BLaER1 (cell line): ENCODE data around the gene LMO1.

Experiments
- H3K27ac ChIP-seq: shearing (Covaris generic); formaldehyde crosslinking; 2 replicates; pipeline ENCODE4 v1.8.1; 2022
- H3K27me3 ChIP-seq: shearing (Covaris generic); formaldehyde crosslinking; 2 replicates; pipeline ENCODE4 v1.8.1; 2022
- H3K36me3 ChIP-seq: shearing (Covaris generic); formaldehyde crosslinking; 2 replicates; pipeline ENCODE4 v1.8.1; 2022
- H3K4me1 ChIP-seq: shearing (Covaris generic); formaldehyde crosslinking; 2 replicates; pipeline ENCODE4 v1.8.1; 2022
- H3K4me2 ChIP-seq: shearing (Covaris generic); formaldehyde crosslinking; 2 replicates; pipeline ENCODE4 v1.8.1; 2022
- H3K4me3 ChIP-seq: shearing (Covaris generic); formaldehyde crosslinking; 2 replicates; pipeline ENCODE4 v1.8.1; 2022
- H3K9ac ChIP-seq: shearing (Covaris generic); formaldehyde crosslinking; 2 replicates; pipeline ENCODE4 v1.8.1; 2022
- H3K9me3 ChIP-seq: shearing (Covaris generic); formaldehyde crosslinking; 2 replicates; pipeline ENCODE4 v1.8.1; 2022
- H4K20me1 ChIP-seq: shearing (Covaris generic); formaldehyde crosslinking; 2 replicates; pipeline ENCODE4 v1.8.1; 2022
- Cebpa-rat ChIP-seq: shearing (Covaris generic); IDR thresholded peaks from 2 replicates; pipeline ENCODE4 v1.8.1; 2022

Gene LMO1

DNA sequence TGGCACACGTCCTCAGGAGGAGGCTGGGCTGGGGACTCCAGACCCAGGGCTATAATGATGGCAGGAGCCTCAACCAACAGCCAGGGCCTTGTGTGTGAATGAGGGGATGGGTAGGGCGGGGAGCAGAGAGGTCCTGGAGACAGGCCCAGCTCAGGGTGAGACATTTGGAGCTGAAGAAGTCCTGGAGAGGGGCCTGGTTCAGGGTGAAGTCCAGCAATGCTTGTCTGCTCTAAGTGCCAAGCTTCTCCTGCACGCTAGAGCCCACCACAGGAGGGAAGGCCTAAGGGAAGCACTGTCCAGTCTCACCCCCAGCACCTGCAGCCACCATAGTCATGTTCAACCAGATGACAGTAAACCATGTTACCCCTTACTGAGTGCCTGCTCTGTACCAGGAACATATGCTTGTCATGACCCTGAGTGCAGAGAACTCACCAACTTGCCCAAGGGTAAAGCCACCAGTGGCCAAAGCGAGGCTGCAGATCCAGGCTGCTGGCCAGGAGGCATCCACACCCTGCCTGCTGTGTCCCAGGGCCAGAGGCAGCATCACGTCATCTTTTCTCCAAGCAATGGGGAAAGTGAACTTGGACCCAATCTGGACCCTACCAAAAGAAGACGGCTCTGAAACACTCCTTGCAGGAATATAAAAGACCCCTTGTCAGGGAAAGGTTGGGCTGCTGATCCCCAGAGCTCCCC lies 24.0 kb downstream of the LMO1 start:
- Histone ChIP-seq H3K9ac (no peak overlapping the region), H3K4me1 (peaks cover 28% of the 10 kb centered on the region), H3K36me3 (no peaks in the 10 kb centered on the region), H3K27me3 (no peaks in the 10 kb centered on the region), H3K27ac (no peak overlapping the region), H3K4me3 (no peak overlapping the region), H4K20me1 (no peaks in the 10 kb centered on the region), H3K9me3 (no peaks in the 10 kb centered on the region), H3K4me2 (no peak overlapping the region)
- no peak for TF ChIP-seq Cebpa-rat

DNA sequence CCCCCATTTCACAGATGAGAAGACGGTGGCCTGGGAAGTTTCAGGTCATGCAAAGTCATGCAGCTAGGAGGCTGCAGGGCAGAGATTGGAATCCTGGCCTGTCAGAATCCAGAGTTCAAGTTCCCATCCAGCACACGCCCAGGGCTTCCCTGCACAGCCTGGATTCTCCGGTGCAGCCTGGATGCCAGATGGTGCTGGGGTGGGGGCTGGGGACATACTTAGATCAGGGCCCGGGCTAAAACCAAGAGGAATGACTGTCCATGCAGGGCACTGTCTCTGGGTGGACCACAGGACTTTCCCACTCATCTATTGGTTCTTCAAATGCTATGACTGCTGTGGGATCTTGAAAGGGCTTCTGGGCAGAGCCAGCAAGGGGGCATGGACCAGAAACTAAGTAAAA lies 24.6 kb downstream of the LMO1 start:
- no peaks in the 10 kb centered on the region for H3K27me3 ChIP-seq
- H3K9me3 ChIP-seq, result no peaks in the 10 kb centered on the region
- TF ChIP-seq Cebpa-rat, result no peak

DNA sequence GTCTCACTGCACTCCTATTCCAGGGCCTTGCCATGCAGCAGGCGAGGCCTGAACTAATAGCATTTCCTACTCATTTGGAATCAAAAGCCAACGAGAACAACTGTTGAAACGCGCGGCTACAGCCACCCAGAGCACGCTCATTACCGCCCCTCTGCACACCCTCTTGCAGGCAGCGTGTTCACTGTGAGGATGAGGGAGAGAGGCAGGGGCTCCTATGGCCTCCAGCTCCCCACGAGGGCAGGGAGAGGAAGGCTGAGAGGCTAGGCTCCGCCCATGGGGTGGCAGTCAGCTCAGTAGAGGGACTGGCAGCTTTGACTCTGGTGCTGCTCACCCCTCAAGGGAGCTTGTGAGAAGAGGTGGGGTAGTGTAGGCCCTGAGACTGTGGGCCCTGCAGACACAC lies 26.2 kb downstream of the LMO1 start:
- Histone ChIP-seq H3K4me1 (peaks cover 15% of the 10 kb centered on the region), H3K4me3 (no peak overlapping the region), H3K27me3 (no peaks in the 10 kb centered on the region), H3K9ac (no peak overlapping the region), H4K20me1 (no peaks in the 10 kb centered on the region), H3K36me3 (no peaks in the 10 kb centered on the region), H3K9me3 (no peaks in the 10 kb centered on the region), H3K27ac (no peak overlapping the region), H3K4me2 (no peak overlapping the region)
- TF ChIP-seq Cebpa-rat, result no peak

More for the DNA sequence above, 24.6 kb downstream of the LMO1 start:
- Histone ChIP-seq H3K36me3 (no peaks in the 10 kb centered on the region), H3K9ac (no peak overlapping the region), H3K4me3 (no peak overlapping the region), H3K4me2 (no peak overlapping the region), H3K4me1 (peaks cover 28% of the 10 kb centered on the region), H3K27ac (no peak overlapping the region), H4K20me1 (no peaks in the 10 kb centered on the region)

DNA sequence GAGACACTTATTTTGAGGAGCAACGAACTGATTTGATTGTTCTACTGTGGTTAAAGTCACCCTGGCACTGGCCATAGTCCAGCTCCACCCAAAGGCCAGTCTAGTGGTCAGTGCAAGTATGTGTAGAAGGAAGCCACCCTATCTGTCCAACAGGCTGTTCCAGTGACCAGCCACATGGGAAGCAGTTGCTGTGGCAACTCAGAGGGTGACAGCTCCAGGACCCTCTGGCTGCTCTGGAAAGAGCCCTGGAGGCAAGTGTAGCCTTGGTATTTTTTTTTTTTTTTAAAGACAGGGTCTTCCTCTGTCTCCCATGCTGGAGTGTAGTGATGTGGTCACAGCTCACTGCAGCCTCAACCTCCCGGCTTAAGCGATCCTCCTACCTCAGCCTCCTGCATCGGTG lies 27.8 kb downstream of the LMO1 start:
- Histone ChIP-seq H3K9ac (no peak overlapping the region), H3K27ac (no peak overlapping the region), H3K4me1 (0 out of 2 replicates have a peak, but pooled peaks cover 7% of the 10 kb centered on the region), H3K27me3 (no peaks in the 10 kb centered on the region), H3K9me3 (no peaks in the 10 kb centered on the region), H3K4me2 (no peak overlapping the region), H3K4me3 (no peak overlapping the region), H3K36me3 (no peaks in the 10 kb centered on the region), H4K20me1 (no peaks in the 10 kb centered on the region)
- no peak for TF ChIP-seq Cebpa-rat

DNA sequence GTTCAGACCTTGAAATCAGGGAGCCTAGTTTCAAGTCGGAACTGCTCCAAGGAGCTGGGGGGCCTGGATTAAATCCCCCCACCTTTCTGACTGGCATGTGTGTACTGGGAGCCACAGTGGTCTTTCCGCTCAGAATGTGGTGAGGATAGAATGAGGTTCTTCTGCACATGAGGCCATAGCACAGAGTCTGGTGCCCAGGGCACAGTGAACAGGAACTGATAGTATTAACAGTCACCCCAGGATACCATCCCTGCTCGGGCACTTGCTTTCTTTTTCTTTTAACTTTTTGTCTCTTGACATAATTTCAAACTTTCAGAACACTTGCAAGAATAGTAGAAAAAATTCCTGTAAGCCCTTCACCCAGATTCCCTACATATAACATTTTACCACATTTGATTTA lies 28.8 kb downstream of the LMO1 start:
- Histone ChIP-seq H3K4me3 (no peak overlapping the region), H3K27ac (no peak overlapping the region)

DNA sequence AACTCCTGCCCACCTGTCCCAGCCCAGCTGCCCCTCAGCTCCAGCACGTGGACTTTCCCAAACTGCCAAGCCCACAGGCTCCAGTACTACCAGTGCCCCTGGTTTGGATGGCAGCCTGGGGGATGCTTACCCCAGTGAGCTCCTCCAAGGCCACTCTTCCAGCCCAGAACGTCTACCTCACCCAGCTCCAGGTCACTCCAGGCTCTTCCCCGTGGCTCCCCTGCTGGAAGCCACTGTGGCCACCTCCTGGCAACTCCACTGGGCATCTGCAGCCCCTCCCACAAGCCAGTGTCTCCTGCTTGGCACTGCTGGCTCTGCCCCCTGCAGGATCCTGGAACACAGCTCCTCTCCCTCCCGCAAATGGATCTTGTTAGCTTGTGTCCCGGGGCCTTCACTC lies 29.3 kb downstream of the LMO1 start:
- TF ChIP-seq Cebpa-rat, result no peak
- H3K27ac ChIP-seq, result no peak overlapping the region
- H3K36me3 ChIP-seq, result no peaks in the 10 kb centered on the region
- H3K27me3 ChIP-seq, result no peaks in the 10 kb centered on the region
- H3K9ac ChIP-seq, result no peak overlapping the region
- no peaks in the 10 kb centered on the region for H3K9me3 ChIP-seq
- H3K4me2 ChIP-seq, result no peak overlapping the region
- 0 out of 2 replicates have a peak, but pooled peaks cover 3% of the 10 kb centered on the region for H3K4me1 ChIP-seq
- no peak overlapping the region for H3K4me3 ChIP-seq
- no peaks in the 10 kb centered on the region for H4K20me1 ChIP-seq

More for the DNA sequence above, 28.8 kb downstream of the LMO1 start:
- Histone ChIP-seq H3K9me3 (no peaks in the 10 kb centered on the region), H3K4me2 (no peak overlapping the region), H3K4me1 (0 out of 2 replicates have a peak, but pooled peaks cover 3% of the 10 kb centered on the region), H3K27me3 (no peaks in the 10 kb centered on the region), H4K20me1 (no peaks in the 10 kb centered on the region), H3K36me3 (no peaks in the 10 kb centered on the region), H3K9ac (no peak overlapping the region)
- no peak for TF ChIP-seq Cebpa-rat

DNA sequence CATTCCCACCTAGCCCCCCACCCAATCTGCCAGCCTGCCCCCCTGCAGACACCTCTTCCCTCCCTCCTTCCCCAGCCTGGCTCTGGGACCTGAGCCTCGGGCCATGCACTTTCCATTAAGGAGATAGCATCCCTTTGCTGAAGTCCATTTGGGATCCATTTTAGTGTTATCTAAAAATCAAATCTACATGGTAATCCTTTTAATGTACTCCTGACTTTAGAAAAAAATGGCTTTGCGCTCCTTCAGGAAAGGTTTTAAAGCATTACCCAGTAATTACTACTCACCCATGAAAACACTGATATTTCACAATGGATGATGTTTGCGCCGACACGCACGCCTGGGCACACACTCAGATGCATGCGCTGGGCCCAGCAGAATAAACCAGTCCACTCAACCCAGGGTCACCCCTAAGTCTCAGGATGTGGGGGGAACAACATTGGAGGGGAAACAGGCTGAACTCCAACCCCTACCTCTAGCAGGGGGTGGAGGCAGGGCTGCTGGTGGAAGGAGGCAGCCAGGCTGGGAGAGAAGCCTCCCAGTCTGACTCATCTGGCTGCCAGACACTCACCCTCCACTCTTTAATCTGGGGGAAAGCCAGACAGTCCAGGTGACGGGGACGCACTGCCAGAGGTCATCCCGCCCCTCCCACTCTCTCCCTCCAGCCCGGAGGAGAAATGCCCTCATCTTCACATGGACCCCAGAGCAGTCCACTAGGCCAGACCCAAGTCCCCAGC lies 29.8 kb downstream of the LMO1 start:
- no peaks in the 10 kb centered on the region for H3K9me3 ChIP-seq
- H3K27me3 ChIP-seq, result no peaks in the 10 kb centered on the region
- TF ChIP-seq Cebpa-rat, result no peak
- H3K4me1 ChIP-seq, result 0 out of 2 replicates have a peak, but pooled peaks cover 3% of the 10 kb centered on the region
- H3K27ac ChIP-seq, result no peak overlapping the region
- no peak overlapping the region for H3K9ac ChIP-seq
- H4K20me1 ChIP-seq, result no peaks in the 10 kb centered on the region
- no peak overlapping the region for H3K4me3 ChIP-seq
- H3K36me3 ChIP-seq, result no peaks in the 10 kb centered on the region
- no peak overlapping the region for H3K4me2 ChIP-seq

DNA sequence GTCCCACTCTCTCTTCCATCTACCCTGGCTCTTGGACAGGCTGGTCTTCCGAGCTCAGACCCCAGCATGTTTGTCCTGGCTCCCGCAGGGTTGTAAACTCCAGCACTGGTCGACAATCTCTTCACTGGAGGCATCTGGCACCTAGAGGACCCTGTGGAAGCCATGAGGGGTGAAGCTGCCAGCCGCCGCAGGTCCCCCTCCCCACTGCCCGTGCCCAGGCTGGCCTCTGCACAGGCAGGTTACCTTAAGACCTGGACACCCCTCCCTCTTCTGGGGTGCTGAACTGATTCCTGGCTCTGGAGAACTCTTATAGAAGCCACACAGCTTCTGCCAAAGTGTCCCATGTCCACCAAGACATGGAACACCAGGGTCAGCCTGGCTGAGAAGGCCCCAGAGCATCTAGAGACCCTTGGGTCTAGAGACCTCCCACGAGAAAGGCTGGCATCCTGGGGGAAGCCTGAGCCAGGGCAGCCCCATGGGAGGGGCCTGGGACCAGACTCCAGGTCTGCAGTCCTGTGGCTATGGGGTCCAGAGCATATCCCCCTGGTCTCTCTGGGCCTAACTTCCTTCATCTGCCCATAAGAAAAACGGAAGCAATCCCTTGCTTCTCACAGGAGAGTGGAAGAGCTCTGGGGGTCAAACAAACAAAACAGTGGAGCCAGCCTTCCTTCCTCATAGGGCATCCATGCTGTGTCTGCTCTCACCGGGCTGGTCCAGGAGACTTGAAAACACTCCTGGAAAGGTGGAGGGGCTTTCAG lies 30.6 kb downstream of the LMO1 start:
- no peak overlapping the region for H3K4me2 ChIP-seq
- no peak overlapping the region for H3K9ac ChIP-seq
- H3K9me3 ChIP-seq, result no peaks in the 10 kb centered on the region
- no peaks in the 10 kb centered on the region for H3K36me3 ChIP-seq
- no peaks in the 10 kb centered on the region for H3K27me3 ChIP-seq
- H4K20me1 ChIP-seq, result no peaks in the 10 kb centered on the region
- H3K27ac ChIP-seq, result no peak overlapping the region
- no peak overlapping the region for H3K4me3 ChIP-seq
- H3K4me1 ChIP-seq, result 0 out of 2 replicates have a peak, but pooled peaks cover 3% of the 10 kb centered on the region
- TF ChIP-seq Cebpa-rat, result no peak

DNA sequence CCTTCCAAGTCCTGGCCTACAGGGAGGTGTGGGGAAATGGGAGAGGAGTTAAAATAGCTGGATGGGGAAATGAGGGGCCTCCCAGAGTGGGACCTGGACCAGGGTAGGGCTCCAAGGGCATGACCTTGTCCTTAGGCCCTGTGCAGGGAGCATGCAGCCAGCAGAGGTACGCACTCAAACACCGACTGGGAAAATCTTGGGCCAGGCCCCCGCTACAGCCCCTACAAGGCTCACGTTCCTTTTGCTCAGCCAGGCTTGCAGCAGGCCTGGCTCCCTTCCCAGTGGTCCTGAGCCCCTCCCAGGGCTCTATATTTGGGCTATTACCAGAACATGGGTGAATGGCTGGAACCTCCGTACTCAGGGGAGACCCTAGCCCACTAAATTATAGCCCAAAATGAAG lies 31.3 kb downstream of the LMO1 start:
- Histone ChIP-seq H3K9me3 (no peaks in the 10 kb centered on the region), H3K27me3 (no peaks in the 10 kb centered on the region), H3K4me2 (no peak overlapping the region), H3K4me3 (no peak overlapping the region), H3K27ac (no peak overlapping the region), H3K4me1 (0 out of 2 replicates have a peak, but pooled peaks cover 3% of the 10 kb centered on the region), H4K20me1 (no peaks in the 10 kb centered on the region), H3K36me3 (no peaks in the 10 kb centered on the region), H3K9ac (no peak overlapping the region)
- no peak for TF ChIP-seq Cebpa-rat

DNA sequence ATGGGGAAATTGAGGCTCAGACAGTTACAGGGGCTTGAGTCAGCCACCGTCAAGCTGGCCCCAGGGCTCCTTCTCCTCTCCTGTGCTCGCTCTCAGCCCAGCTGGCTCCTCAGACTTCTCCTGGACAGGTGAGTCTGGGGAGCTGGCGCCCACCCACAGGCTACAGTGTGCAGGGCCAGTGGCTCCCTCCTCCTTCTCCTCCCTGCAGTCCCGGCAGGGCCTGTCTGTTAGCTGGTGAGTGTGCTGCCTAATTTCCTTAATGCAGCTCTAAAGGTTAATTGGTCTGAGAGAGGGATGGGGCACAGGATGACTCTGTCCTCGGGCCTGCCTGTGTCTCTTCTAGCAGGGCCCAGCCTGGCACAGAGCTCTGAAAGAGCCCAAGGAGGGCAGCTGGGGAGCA lies 31.7 kb downstream of the LMO1 start:
- H3K9ac ChIP-seq, result no peak overlapping the region
- no peaks in the 10 kb centered on the region for H3K27me3 ChIP-seq
- 0 out of 2 replicates have a peak, but pooled peaks cover 3% of the 10 kb centered on the region for H3K4me1 ChIP-seq
- no peaks in the 10 kb centered on the region for H4K20me1 ChIP-seq
- no peak overlapping the region for H3K4me2 ChIP-seq
- no peaks in the 10 kb centered on the region for H3K9me3 ChIP-seq
- no peak overlapping the region for H3K4me3 ChIP-seq
- no peaks in the 10 kb centered on the region for H3K36me3 ChIP-seq
- no peak overlapping the region for H3K27ac ChIP-seq
- no peak for TF ChIP-seq Cebpa-rat
